ENCODE results near the gene TMEM120A.

TMEM120A gene

DNA sequence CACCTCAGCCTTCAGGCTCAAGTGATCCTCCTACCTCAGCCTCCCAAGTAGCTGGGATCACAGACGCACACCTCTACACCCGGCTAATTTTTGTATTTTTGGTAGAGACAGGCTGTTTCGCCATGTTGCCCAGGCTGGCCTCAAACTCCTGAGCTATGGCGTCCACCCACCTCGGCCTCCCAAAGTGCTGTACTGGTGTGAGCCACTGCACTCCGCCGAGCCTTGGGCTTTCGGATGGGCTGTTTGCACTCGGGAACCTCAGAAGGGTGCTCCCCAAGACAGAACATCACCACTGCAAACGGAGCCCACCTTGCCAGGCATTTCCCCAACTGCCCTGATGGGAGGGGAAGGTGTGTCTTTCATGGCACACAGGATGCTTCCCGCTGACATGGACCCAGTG, 27.3 kb downstream of the TMEM120A start:
- Histone ChIP-seq H3K4me1 (ENCODE audit: insufficient read depth, low read length, severe bottlenecking) (no peaks in the 10 kb centered on the region), H3K9ac (ENCODE audit: low read length) (no peak overlapping the region), H3K9me3 (ENCODE audit: low read length) (no peaks in the 10 kb centered on the region), H3K27me3 (ENCODE audit: insufficient read depth, low read length) (no peaks in the 10 kb centered on the region), H3K79me2 (ENCODE audit: insufficient read depth, low read length) (no peaks in the 10 kb centered on the region), H3F3A (ENCODE audit: insufficient read depth, low read length) (no peaks in the 10 kb centered on the region), H3K36me3 (ENCODE audit: insufficient read depth, low read length) (no peaks in the 10 kb centered on the region; the same call in 1 of the 2 replicates), H3K4me2 (ENCODE audit: low read length) (no peak overlapping the region), H2AFZ (ENCODE audit: low read length) (no peak overlapping the region), H3K4me3 (ENCODE audit: low read depth, low read length, poor library complexity, severe bottlenecking) (no peak overlapping the region), H4K20me1 (ENCODE audit: insufficient read depth, low read length) (no peaks in the 10 kb centered on the region), H3K27ac (ENCODE audit: low read depth, low read length, poor library complexity, severe bottlenecking) (no peak overlapping the region), H3K9me2 (ENCODE audit: low read depth, low read length) (no peaks in the 10 kb centered on the region)
- TF ChIP-seq EZH2 (IDR thresholded peaks at IDR 0.05; ENCODE audit: borderline replicate concordance, low read length): no peak
- TF ChIP-seq, protein P1, sequence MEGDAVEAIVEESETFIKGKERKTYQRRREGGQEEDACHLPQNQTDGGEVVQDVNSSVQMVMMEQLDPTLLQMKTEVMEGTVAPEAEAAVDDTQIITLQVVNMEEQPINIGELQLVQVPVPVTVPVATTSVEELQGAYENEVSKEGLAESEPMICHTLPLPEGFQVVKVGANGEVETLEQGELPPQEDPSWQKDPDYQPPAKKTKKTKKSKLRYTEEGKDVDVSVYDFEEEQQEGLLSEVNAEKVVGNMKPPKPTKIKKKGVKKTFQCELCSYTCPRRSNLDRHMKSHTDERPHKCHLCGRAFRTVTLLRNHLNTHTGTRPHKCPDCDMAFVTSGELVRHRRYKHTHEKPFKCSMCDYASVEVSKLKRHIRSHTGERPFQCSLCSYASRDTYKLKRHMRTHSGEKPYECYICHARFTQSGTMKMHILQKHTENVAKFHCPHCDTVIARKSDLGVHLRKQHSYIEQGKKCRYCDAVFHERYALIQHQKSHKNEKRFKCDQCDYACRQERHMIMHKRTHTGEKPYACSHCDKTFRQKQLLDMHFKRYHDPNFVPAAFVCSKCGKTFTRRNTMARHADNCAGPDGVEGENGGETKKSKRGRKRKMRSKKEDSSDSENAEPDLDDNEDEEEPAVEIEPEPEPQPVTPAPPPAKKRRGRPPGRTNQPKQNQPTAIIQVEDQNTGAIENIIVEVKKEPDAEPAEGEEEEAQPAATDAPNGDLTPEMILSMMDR (IDR thresholded peaks at IDR 0.05; ENCODE audit: low read length): no peak

DNA sequence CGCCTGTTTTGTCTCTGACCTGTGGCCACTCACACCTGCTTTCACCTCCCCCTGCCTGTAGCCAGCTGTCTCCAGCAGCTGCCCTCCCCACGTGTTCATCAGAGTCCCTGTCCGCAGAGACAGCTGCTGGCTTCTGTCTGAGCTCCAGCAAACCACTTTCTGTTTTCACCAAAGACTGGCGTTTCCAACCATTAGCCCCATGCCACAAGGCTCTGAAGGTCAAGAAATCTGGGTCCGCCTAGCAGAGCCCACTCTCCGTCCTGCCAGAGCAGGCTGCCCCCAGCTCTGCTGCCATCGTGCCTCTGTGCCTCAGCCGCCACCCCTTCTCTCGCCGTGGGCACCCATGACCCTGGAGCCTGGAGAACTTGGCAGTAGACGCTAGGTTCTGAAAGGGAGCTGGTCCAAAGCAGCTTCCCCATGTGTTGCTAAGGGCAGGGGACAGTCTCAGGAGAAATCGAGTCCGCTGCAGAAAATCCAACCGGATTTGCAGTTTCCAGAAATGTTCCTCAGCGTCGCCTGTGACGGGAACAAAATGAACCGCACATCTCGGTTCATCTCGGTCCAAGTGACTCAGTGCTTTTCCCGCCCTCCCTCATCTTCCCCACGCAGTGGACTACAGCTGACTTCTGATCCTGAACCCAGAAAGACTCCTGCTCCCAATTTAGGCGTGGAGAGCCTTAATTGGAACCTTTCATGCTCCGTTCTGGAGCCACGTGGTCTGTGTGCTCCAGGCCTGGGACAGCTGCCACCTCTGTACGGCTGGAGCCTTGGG, 28.0 kb downstream of the TMEM120A start:
- Histone ChIP-seq H3K9me2 (ENCODE audit: low read depth, low read length) (no peaks in the 10 kb centered on the region), H3K36me3 (ENCODE audit: insufficient read depth, low read length) (no peaks in the 10 kb centered on the region; the same call in 1 of the 2 replicates), H3K9me3 (ENCODE audit: low read length) (no peaks in the 10 kb centered on the region), H3F3A (ENCODE audit: insufficient read depth, low read length) (no peaks in the 10 kb centered on the region), H3K4me2 (ENCODE audit: low read length) (no peak overlapping the region), H3K27me3 (ENCODE audit: insufficient read depth, low read length) (no peaks in the 10 kb centered on the region), H3K9ac (ENCODE audit: low read length) (no peak overlapping the region), H4K20me1 (ENCODE audit: insufficient read depth, low read length) (no peaks in the 10 kb centered on the region), H2AFZ (ENCODE audit: low read length) (no peak overlapping the region), H3K4me3 (ENCODE audit: low read depth, low read length, poor library complexity, severe bottlenecking) (no peak overlapping the region), H3K79me2 (ENCODE audit: insufficient read depth, low read length) (no peaks in the 10 kb centered on the region), H3K4me1 (ENCODE audit: insufficient read depth, low read length, severe bottlenecking) (no peaks in the 10 kb centered on the region), H3K27ac (ENCODE audit: low read depth, low read length, poor library complexity, severe bottlenecking) (no peak overlapping the region)
- no peak for TF ChIP-seq EZH2 (IDR thresholded peaks at IDR 0.05; ENCODE audit: borderline replicate concordance, low read length)
- TF ChIP-seq, protein P1 (IDR thresholded peaks at IDR 0.05; ENCODE audit: low read length): no peak

DNA sequence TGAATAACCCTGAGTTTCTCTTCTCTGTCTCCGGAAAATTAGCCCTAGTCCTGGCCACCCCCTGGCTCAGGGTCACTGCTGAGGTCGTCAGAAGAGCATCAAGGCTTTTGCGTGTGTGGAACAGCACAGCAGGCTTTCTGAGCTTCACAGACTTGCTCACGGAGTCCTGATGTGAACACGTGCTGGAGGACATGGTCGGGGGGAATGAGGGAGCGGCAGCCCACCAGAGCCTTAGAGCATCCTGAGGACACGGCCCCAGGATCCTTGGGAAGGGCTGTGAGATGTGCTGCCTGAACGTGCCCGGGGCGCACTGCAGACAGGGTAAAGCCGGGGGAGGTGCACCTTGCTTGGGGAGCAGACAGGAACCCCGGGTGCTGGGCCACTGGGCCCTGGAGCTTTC, 28.8 kb downstream of the TMEM120A start:
- Histone ChIP-seq H3K27me3 (ENCODE audit: insufficient read depth, low read length) (no peaks in the 10 kb centered on the region), H2AFZ (ENCODE audit: low read length) (no peak overlapping the region), H3K9ac (ENCODE audit: low read length) (no peak overlapping the region), H3K4me1 (ENCODE audit: insufficient read depth, low read length, severe bottlenecking) (no peaks in the 10 kb centered on the region), H3K4me3 (ENCODE audit: low read depth, low read length, poor library complexity, severe bottlenecking) (no peak overlapping the region), H3K9me2 (ENCODE audit: low read depth, low read length) (no peaks in the 10 kb centered on the region), H3K9me3 (ENCODE audit: low read length) (no peaks in the 10 kb centered on the region), H3K4me2 (ENCODE audit: low read length) (no peak overlapping the region), H3F3A (ENCODE audit: insufficient read depth, low read length) (no peaks in the 10 kb centered on the region), H3K79me2 (ENCODE audit: insufficient read depth, low read length) (no peaks in the 10 kb centered on the region), H4K20me1 (ENCODE audit: insufficient read depth, low read length) (no peaks in the 10 kb centered on the region), H3K36me3 (ENCODE audit: insufficient read depth, low read length) (no peaks in the 10 kb centered on the region; the same call in 1 of the 2 replicates), H3K27ac (ENCODE audit: low read depth, low read length, poor library complexity, severe bottlenecking) (no peak overlapping the region)
- no peak for TF ChIP-seq EZH2 (IDR thresholded peaks at IDR 0.05; ENCODE audit: borderline replicate concordance, low read length)
- TF ChIP-seq, protein P1 (IDR thresholded peaks at IDR 0.05; ENCODE audit: low read length): no peak

All from OCI-LY1 (cell line).